T-helper 2 cell treated with Interferon-gamma antibody and Interleukin-4, amounts not matched to agents 5 μg/mL and 100 μg/mL, for 36 hours (primary cell): ENCODE data around the gene ERCC6.

Source experiments
- DNase-seq: peaks from one replicate; pipeline ENCODE4 v3.0.0; 2021; ENCODE audit warnings: low spot score
- H3K27ac Mint-ChIP-seq: one replicate; pipeline ENCODE4 v1.8.0; 2021; ENCODE audit warnings: mild to moderate bottlenecking, mixed read lengths
- H3K27me3 Mint-ChIP-seq: one replicate; pipeline ENCODE4 v1.8.0; 2021; ENCODE audit warnings: low read depth, mixed read lengths
- H3K36me3 Mint-ChIP-seq: one replicate; pipeline ENCODE4 v1.8.0; 2021; ENCODE audit warnings: low read depth, mixed read lengths
- H3K4me1 Mint-ChIP-seq: one replicate; pipeline ENCODE4 v1.8.0; 2021; ENCODE audit warnings: low read depth, mixed read lengths
- H3K4me3 Mint-ChIP-seq: one replicate; pipeline ENCODE4 v1.8.0; 2022; ENCODE audit warnings: mild to moderate bottlenecking, moderate library complexity, mixed read lengths
- H3K9me3 Mint-ChIP-seq: one replicate; pipeline ENCODE4 v1.8.0; 2021; ENCODE audit warnings: mixed read lengths

Gene ERCC6

DNA sequence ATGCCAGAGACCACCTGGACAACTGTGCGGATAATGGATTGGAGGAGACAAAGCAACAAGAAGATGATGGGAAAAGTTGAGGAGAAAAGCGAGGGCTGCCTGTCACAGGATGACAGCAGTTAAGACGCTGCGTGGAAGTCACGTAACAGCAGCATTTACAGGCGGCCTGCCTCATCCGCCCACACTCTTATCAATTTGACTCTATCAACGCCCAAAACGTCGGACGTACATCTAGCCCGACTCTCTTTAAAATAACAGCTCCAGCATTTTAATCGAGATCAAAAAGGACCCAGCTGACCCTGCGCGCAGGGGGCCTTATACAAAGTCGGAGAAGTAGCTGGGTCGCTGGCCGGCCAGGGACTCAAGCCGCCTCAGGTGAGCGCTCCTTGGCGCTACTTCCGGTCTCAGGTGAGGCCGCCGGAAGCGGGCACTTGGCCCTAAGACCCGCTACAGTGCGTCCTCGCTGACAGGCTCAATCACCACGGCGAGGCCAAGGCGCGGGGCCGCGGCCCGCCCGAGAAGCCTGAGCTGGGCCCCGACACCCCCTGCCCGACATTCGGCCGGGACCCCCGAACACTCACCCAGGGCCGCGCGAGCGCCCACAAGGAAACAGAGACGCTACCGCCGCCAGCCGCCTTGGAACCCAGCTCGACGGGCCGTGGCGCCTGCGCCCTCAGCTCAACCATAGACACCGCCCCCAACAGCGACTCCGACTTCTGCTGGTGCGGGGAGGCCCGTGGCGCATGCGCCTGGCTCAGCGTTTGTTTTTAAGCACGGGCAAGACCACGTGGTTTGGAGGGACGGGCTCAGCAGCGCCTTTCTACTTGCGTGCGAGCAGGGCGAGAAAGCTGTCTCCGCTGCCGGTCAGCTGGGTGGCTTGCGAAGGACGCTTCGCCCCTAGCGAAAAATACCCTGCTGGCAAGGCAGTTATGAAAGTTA, at the start of gene ERCC6:
TSS of gene ERCC6 (minus strand) at position 741 of the 939 bp plus-strand sequence.
- peak; percentile 97 for DNase-seq
- Mint-ChIP-seq H3K27me3 (peaks cover 1% of the 10 kb centered on the region), H3K27ac (peak within 1 kb of the TSS; percentile 96), H3K4me3 (peak within 1 kb of the TSS; percentile 88), H3K36me3 (peaks cover 7% of the 10 kb centered on the region), H3K4me1 (peaks cover 32% of the 10 kb centered on the region), H3K9me3 (peaks cover under 1% of the 10 kb centered on the region)

DNA sequence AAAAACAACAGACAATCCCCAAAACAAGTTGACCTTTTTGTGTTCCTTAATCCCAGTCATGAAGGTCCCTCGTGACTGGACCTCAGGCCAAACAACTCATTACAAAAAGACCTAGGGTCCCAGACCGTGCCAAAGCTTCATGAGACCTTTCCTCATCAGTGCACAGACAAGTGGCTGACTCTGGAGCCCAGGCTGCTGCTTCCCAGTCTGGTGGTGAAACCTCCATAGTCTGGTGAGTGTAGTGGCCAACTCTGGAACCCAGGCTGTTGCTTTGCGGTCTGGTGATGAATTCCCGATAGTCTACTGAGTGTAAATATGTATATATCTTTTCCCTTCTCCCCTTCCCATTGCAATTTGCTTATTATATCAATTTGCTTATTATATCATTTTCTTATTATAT, 49.1 kb upstream of the ERCC6 start:
- Mint-ChIP-seq H3K27ac (no peak overlapping the region), H3K36me3 (no peaks in the 10 kb centered on the region), H3K4me1 (peaks cover under 1% of the 10 kb centered on the region), H3K4me3 (no peak overlapping the region), H3K9me3 (peaks cover 6% of the 10 kb centered on the region), H3K27me3 (peaks cover 19% of the 10 kb centered on the region)
- DNase-seq = no peak

DNA sequence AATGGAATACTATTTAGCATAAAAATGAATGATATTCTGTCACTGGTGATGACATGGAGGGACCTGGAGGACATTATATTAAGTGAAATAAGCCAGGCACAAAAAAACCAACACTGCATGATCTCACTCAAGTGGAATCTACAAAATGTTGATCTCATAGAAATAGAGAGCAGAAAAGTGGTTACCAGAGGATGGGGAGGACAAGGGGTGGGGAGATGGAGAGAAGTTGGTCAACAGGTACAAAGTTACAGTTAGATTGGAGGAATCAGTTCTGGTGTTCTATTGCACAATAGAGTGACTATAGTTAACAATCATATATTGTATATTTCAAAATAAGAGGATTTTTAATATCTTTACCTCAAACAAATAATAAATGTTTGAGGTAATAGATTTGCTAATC, 46.5 kb upstream of the ERCC6 start:
- H3K36me3 Mint-ChIP-seq = no peaks in the 10 kb centered on the region
- no peak overlapping the region for H3K4me3 Mint-ChIP-seq
- no peak overlapping the region for H3K27ac Mint-ChIP-seq
- H3K4me1 Mint-ChIP-seq = peaks cover 13% of the 10 kb centered on the region
- peaks cover 26% of the 10 kb centered on the region for H3K27me3 Mint-ChIP-seq
- no peak for DNase-seq
- peaks cover 6% of the 10 kb centered on the region for H3K9me3 Mint-ChIP-seq

DNA sequence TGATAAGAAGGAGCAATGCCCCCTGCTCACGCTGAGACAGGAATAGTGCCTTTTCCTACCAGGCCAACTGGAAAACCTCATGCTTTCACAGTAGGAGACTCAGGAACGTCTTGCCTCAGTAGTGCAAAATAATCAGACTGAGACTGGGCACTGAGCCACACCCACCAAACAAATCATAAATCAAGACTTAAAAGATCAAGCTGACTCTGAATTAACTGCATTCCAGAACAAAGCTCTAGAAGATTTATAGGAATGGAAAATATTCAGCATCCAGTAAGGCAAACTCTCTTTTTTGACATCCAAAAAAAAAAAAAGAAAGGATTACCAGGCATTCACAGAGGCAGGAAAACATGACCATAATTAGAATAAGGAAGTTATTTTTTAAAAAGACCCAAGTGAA, 40.7 kb upstream of the ERCC6 start:
- Mint-ChIP-seq H3K27me3 (peaks cover 23% of the 10 kb centered on the region), H3K36me3 (no peaks in the 10 kb centered on the region), H3K4me3 (no peak overlapping the region), H3K4me1 (peaks cover 19% of the 10 kb centered on the region), H3K27ac (no peak overlapping the region), H3K9me3 (no peaks in the 10 kb centered on the region)
- no peak for DNase-seq

DNA sequence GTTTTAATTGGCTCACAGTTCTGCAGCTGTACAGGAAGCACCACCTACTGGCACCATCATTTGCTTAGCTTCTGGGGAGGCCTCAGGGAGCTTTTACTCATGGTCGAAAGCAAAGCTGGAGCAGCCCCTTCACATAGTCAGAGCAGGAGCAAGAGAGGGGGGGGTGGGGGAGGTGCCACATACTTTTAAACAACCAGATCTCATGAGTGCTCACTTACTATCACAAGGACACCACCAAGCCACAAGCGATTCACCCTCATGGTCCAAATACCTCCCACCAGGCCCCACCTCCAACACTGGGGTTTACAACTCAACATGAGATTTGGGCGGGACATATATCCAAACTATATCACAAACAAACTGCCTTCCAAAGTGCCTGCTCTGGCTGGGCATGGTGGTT, 39.5 kb upstream of the ERCC6 start:
- peaks cover 24% of the 10 kb centered on the region for H3K4me1 Mint-ChIP-seq
- no peak overlapping the region for H3K27ac Mint-ChIP-seq
- DNase-seq = no peak
- H3K36me3 Mint-ChIP-seq = no peaks in the 10 kb centered on the region
- no peaks in the 10 kb centered on the region for H3K9me3 Mint-ChIP-seq
- no peak overlapping the region for H3K4me3 Mint-ChIP-seq
- peaks cover 15% of the 10 kb centered on the region for H3K27me3 Mint-ChIP-seq

DNA sequence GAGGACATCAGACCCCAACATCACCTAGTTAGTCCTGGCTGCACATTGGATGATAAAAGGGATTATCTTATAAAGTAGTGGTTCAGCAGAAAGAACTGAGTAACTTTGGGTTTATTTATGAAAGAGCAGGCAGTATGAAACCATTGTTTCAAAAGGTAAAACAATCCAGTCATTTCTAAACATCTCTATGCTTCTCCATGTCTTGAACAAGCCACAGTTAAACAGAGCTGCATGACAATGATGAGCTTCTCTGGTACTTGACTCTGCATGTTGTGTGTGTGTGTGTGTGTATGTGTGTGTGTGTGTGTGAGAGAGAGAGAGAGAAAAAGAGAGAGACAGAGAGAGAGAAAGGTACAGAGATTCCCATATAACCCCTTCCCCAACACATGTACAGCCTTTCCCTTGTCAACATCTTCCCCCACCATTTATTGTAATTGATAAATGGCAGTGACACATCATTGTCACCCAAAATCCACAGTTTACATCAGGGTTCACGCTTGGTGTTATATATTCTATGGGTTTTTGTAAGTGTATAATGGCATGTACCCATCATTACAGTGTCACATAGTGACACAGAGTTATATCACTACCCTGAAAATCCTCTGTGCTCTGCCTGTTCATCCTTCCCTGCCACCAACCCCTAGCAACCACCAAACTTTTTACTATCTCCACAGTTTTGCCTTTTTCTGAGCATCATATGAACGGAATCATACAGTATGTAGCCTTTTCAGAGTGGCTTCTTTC, 38.4 kb upstream of the ERCC6 start:
- Mint-ChIP-seq H3K4me3 (no peak overlapping the region), H3K4me1 (peaks cover 29% of the 10 kb centered on the region), H3K9me3 (no peaks in the 10 kb centered on the region), H3K27me3 (peaks cover 9% of the 10 kb centered on the region), H3K36me3 (no peaks in the 10 kb centered on the region), H3K27ac (no peak overlapping the region)
- no peak for DNase-seq

DNA sequence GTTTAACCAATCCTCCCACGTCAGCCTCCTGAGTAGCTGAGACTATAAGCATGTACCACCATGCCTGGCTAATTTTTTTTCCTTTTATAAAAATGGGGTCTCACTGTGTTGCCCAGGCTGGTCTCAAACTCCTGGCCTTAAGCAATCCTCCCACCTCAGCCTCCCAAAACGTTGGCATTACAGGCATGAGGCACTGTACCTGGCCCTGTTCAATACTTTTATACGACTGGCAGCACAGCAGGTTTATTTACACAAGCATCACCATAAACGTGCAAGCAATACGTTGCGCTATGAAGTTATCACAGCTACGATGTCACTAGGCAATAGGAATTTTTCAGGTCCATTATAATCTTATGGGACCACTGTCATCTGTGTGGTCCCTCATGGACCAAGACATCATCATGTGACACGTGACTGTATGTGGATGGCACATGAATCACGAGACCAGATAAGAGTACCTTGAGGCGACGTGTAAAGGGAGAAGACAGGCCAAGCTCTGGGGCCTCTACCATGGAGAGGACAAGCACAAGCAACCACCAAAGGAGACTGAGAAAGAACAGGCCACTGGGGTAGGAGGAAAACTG, 36.7 kb upstream of the ERCC6 start:
- Mint-ChIP-seq H3K27ac (no peak overlapping the region), H3K36me3 (no peaks in the 10 kb centered on the region), H3K4me3 (no peak overlapping the region), H3K27me3 (peaks cover 1% of the 10 kb centered on the region), H3K9me3 (no peaks in the 10 kb centered on the region), H3K4me1 (peaks cover 30% of the 10 kb centered on the region)
- DNase-seq = no peak

DNA sequence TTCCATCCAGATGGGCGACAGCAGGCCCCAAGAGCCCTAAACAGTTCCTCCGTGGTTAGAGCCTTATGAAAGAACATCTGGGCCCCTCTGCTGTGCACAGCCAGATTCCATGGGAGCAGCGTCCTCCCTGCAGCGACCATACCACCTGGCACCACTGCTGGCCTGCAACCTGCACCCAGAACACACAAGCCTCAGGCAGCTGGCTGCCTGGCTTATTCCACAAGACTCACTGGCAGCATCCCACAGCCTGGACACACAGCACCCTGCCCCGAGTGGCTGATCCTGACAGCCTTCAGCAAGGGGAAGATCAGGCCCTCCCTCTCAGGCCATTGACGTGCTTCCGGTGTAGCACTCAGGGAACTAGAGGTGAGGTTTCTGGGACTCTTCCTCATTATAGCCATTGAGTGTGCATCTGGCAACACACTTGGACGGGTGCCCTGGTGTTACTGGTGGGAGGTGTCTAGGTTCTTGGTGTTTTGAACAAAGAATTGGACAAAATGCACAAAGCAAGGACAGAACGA, 33.7 kb upstream of the ERCC6 start:
- Mint-ChIP-seq H3K4me3 (peak overlapping the region; percentile 2), H3K36me3 (no peaks in the 10 kb centered on the region), H3K9me3 (no peaks in the 10 kb centered on the region), H3K4me1 (peaks cover 52% of the 10 kb centered on the region), H3K27me3 (no peaks in the 10 kb centered on the region), H3K27ac (peak overlapping the region; percentile 34)
- DNase-seq = no peak

DNA sequence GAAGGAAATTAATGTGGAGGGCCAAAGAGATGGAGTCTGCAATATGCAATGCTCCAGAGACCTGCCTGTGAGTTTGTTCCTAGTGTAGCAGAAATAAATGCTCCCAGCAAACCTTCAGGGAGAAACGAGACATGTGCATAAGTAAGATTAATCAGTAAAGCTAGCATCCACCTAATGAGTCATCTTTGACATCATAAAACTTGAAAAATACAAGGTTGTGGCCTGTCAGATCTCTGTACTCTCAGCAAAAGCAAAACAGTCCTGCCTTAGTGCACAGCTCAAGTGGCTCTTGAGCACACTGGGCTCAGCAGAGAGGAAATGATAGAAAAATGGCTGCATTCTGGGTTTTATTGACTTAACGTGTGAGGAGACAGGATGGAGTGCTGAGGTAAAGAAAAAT, 32.5 kb upstream of the ERCC6 start:
- Mint-ChIP-seq H3K27me3 (no peaks in the 10 kb centered on the region), H3K36me3 (peaks cover 4% of the 10 kb centered on the region), H3K4me1 (peaks cover 53% of the 10 kb centered on the region), H3K27ac (peak overlapping the region; percentile 59), H3K4me3 (peak overlapping the region; percentile 14), H3K9me3 (peaks cover 6% of the 10 kb centered on the region)
- DNase-seq = no peak

DNA sequence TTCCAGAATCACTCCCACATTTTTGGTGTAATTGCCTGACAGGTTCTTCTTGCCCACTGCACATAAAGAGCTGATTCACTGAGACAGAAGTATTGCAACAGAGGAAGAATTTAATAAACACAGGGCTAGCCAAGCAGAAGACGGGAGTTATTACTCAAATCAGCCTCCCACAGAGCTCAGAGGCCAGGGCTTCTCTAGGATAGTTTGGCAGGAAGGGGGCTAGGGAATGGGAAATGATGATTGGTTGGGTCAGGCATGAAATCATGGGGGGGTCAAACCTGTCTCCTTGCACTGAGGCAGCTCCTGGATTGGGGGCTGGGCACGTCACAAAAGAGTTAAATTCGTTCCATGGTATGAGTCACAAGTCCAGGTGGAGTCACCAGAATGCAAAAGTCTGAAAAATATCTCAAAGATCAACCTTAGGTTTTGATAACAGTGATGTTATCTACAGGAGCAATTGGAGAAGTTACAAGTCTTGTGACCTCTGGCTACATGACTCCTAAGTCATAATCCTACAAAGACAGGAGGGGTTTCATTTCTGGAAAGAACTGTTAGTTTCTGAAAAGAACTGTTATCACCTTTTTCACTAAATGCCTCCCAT, 30.2 kb upstream of the ERCC6 start:
- Mint-ChIP-seq H3K9me3 (peaks cover 13% of the 10 kb centered on the region), H3K36me3 (peaks cover 4% of the 10 kb centered on the region), H3K27me3 (peaks cover 2% of the 10 kb centered on the region), H3K4me1 (peaks cover 55% of the 10 kb centered on the region), H3K4me3 (peak overlapping the region; percentile 59), H3K27ac (peak overlapping the region; percentile 84)
- peak; percentile 33 for DNase-seq

DNA sequence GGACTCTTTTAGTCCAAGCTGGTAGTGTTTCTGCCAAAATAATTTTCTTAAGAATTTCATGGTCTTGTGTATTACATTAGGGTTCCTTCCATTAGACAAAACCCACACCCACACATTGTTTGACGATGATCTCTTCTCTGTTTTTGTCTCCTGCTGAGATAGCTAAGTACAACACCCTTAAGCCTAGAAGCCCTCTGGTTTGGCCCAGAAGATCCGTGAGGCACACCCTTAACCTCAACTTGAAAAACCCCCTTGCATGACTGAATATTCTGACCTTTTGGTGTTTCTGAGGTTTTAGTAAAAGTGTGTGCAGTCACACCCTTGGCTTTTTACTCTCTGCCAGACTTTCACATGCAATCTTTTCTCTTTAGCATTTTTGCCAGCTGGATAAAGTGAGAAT, 29.3 kb upstream of the ERCC6 start:
- Mint-ChIP-seq H3K9me3 (peaks cover 13% of the 10 kb centered on the region), H3K4me3 (peak overlapping the region; percentile 59), H3K36me3 (peaks cover 4% of the 10 kb centered on the region), H3K27ac (peak overlapping the region; percentile 84), H3K4me1 (peaks cover 49% of the 10 kb centered on the region), H3K27me3 (peaks cover 2% of the 10 kb centered on the region)
- DNase-seq = peak; percentile 47

DNA sequence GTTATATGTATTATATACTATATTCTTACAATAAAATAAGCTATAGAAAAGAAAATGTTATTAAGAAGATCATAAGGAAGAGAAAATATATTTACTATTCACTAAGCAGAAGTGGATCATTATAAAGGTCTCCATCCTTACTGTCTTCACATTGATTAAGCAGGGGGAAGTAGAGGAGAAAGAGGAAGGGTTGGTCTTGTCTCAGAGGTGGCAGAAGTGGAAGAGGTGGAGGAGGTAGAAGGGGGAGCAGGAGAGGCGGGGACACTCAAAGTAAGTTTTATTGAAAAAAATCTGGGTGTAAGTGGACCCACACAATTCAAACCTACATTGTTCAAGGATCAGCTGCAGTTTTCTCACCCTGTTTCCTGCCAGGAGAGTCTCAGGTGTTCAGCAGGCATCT, 28.9 kb upstream of the ERCC6 start:
- H3K4me1 Mint-ChIP-seq = peaks cover 49% of the 10 kb centered on the region
- H3K4me3 Mint-ChIP-seq = peak overlapping the region; percentile 59
- H3K27ac Mint-ChIP-seq = peak overlapping the region; percentile 84
- peaks cover 4% of the 10 kb centered on the region for H3K36me3 Mint-ChIP-seq
- H3K27me3 Mint-ChIP-seq = peaks cover 2% of the 10 kb centered on the region
- peaks cover 13% of the 10 kb centered on the region for H3K9me3 Mint-ChIP-seq
- no peak for DNase-seq

DNA sequence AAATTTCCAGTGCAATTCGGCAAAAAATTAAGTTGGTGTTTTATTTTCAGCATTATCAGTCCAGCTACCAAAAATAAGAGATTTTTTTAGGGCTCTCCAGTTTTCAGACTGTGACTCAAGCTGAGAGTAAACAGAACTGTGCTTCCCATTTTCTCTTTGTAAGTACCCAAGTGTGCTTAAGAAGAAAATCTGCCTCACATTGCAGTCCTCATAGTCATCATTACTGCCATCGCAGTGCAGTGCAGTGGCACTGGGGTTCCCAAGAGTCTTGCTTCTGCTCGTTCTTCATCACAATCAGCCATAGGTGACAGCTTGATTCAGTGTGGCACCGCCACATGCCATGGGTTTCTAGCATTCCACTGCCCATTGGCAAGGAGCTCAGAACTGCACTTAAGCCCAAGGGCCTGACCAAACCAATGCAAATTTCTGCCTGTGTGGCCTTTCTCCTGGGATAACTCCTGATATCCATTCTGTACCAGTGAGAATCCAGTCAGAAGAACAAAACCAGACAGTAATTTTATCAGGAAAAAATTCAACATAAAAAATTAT, 25.6 kb upstream of the ERCC6 start:
- Mint-ChIP-seq H3K36me3 (peaks cover 4% of the 10 kb centered on the region), H3K9me3 (peaks cover 13% of the 10 kb centered on the region), H3K27ac (no peak overlapping the region), H3K4me3 (no peak overlapping the region), H3K27me3 (peaks cover 2% of the 10 kb centered on the region), H3K4me1 (peaks cover 43% of the 10 kb centered on the region)
- no peak for DNase-seq
